Measurements from ENCODE around the gene PLPPR2.
"Not testable (repeated sequence)": the region's sequence is repeated elsewhere in the genome, so short reads cannot be mapped to it uniquely, and the experiment has no call there.

Gene PLPPR2

GRCh38 chr19:11355160-11356073 is at the start of gene PLPPR2:
PLPPR2 (plus strand) TSS chr19:11355432; CDS start chr19:11357674, 2,242 bp downstream.
- DNase-seq: peak in 13 of 14 donors; percentile 23 to 88 (median 68)

- DNase-seq: no peak
Measured at GRCh38 chr19:11306337-11306736, 48.9 kb upstream of the PLPPR2 start.

- DNase-seq: not testable (repeated sequence)
Measured at GRCh38 chr19:11320278-11320995, 34.8 kb upstream of the PLPPR2 start.

- DNase-seq: no peak
Measured at GRCh38 chr19:11321191-11322126, 33.8 kb upstream of the PLPPR2 start.

GRCh38 chr19:11322269-11323024 is 32.8 kb upstream of the PLPPR2 start:
- DNase-seq: no peak

GRCh38 chr19:11323601-11324078 is 31.6 kb upstream of the PLPPR2 start:
- no peak for DNase-seq

GRCh38 chr19:11324079-11324661 is 31.1 kb upstream of the PLPPR2 start:
- DNase-seq: peak in 12 of 14 donors; percentile 14 to 79 (median 60)

- peak in 1 of 14 donors; percentile 42 for DNase-seq
Measured at GRCh38 chr19:11324748-11325389, 30.4 kb upstream of the PLPPR2 start.

- DNase-seq: no peak
Measured at GRCh38 chr19:11325544-11325943, 29.7 kb upstream of the PLPPR2 start.

GRCh38 chr19:11330127-11330526 is 25.1 kb upstream of the PLPPR2 start:
- DNase-seq: no peak

GRCh38 chr19:11331502-11331901 is 23.7 kb upstream of the PLPPR2 start:
- no peak for DNase-seq

- DNase-seq: no peak
Measured at GRCh38 chr19:11332822-11333221, 22.4 kb upstream of the PLPPR2 start.

- DNase-seq: not testable (repeated sequence)
Measured at GRCh38 chr19:11333838-11334237, 21.4 kb upstream of the PLPPR2 start.

GRCh38 chr19:11335449-11336146 is 19.6 kb upstream of the PLPPR2 start:
- DNase-seq: no peak

- no peak for DNase-seq
Measured at GRCh38 chr19:11337080-11337479, 18.2 kb upstream of the PLPPR2 start.

- DNase-seq: no peak
Measured at GRCh38 chr19:11338121-11338520, 17.1 kb upstream of the PLPPR2 start.

- DNase-seq: peak in 1 of 14 donors; percentile 23
Measured at GRCh38 chr19:11338569-11339253, 16.5 kb upstream of the PLPPR2 start.

GRCh38 chr19:11339254-11340098 is 15.8 kb upstream of the PLPPR2 start, which contains the start of gene RAB3D:
RAB3D (minus strand) TSS chr19:11339657; CDS start chr19:11337399, 2,258 bp downstream.
- peak in 12 of 14 donors; percentile 40 to 82 (median 64) for DNase-seq
